ENCODE measurements around the gene HDAC11. TPM values are rescaled to one million over a fixed set of nuclear protein-coding genes. Genes with fewer than 3 reads are reported as not detected.
A peak's percentile ranks its signal among the peaks of the same experiment; 100 is the strongest.

The HDAC11 gene
- total and polyA plus RNA-seq, 9 of the 15 experiments (the other 6 are each of a cell fraction or from before 2014, with no cell fraction given) = 0.60 to 6.0 (median 4.5) TPM

DNA sequence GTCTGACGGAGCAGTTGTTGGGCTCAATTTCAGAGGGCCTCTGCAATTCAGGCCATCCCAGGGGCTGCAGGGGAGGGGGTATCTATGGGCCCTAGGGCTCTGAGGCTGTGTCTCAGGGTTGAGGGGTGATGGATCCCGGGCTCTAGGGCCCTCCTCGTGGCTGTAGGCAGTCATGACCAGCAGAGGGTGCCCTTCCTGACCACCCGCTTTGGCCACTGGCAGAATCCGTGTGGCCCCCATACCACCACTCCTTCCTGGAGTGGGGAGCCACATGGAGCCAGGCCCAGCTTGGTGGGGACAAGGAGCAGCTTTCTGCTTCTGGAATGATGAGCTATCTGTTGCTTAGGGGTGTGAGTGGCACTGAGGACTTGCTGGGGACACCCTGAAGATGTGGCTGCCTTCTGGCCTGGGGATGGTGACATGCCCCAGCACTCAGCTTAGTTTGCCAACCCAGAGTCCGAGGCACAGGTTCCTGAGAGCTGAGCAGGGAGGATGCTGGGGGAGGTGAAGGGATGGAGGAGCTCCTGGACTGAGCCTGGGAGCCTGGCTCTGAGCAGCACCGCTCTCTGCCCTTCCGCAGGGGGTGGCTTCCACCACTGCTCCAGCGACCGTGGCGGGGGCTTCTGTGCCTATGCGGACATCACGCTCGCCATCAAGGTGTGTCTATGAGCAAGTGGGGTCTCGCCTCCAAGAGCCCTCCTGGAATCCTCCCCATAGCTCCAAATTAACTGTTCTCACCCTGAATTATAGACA is 20.2 kb downstream of the HDAC11 start (continued):
- TF ChIP-seq GTF2A2 (tag; IDR thresholded peaks at IDR 0.05) (no peak), NR4A1 (CRISPR knock-in tag; IDR thresholded peaks at IDR 0.05) (no peak), NR4A1 (tag; IDR thresholded peaks at IDR 0.05) (0 out of 2 replicates have a peak, but pooled peaks have one; percentile 36), SMC3 (conservative IDR thresholded peaks at IDR 0.05; ENCODE audit: insufficient read depth, low read depth, low read length) (peak; percentile 75), L3MBTL2 (IDR thresholded peaks at IDR 0.05) (no peak), KAT8 (IDR thresholded peaks at IDR 0.05; ENCODE audit: low read depth) (no peak), ELK1 (CRISPR knock-in tag; IDR thresholded peaks at IDR 0.05) (0 out of 2 replicates have a peak, but pooled peaks have one; percentile 19), ZNF431 (CRISPR knock-in tag; IDR thresholded peaks at IDR 0.05) (no peak), ZNF3 (CRISPR knock-in tag; IDR thresholded peaks at IDR 0.05) (no peak), CTCF (IDR thresholded peaks at IDR 0.05 in 2 of 3, conservative IDR thresholded peaks at IDR 0.05 in 1 of 3; ENCODE audit: insufficient read depth in 2 of 3, low read depth in 1 of 3, low read length in 3 of 3) (peak; percentile 77 to 88 (median 86))
- TF ChIP-seq, protein P1, sequence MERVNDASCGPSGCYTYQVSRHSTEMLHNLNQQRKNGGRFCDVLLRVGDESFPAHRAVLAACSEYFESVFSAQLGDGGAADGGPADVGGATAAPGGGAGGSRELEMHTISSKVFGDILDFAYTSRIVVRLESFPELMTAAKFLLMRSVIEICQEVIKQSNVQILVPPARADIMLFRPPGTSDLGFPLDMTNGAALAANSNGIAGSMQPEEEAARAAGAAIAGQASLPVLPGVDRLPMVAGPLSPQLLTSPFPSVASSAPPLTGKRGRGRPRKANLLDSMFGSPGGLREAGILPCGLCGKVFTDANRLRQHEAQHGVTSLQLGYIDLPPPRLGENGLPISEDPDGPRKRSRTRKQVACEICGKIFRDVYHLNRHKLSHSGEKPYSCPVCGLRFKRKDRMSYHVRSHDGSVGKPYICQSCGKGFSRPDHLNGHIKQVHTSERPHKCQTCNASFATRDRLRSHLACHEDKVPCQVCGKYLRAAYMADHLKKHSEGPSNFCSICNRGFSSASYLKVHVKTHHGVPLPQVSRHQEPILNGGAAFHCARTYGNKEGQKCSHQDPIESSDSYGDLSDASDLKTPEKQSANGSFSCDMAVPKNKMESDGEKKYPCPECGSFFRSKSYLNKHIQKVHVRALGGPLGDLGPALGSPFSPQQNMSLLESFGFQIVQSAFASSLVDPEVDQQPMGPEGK (CRISPR knock-in tag; IDR thresholded peaks at IDR 0.05; ENCODE audit: borderline replicate concordance) = no peak

All from K562 (cell line).